Measurements from ENCODE around the gene FGF9. TPM values are rescaled to one million over a fixed set of nuclear protein-coding genes. Genes with fewer than 3 reads are reported as not detected.

Gene FGF9
- total RNA-seq (2014; rRNA removed; shearing (Covaris generic)) = 0.47 TPM in 1 of 2 replicates, not detected in the other
- polyA plus RNA-seq (2015; cell fraction: cytosol; rRNA removed) = not detected in 2 replicates
- polyA plus RNA-seq (2015; cell fraction: nucleus; rRNA removed) = not detected in 2 replicates

- peak; percentile 71 for DNase-seq (ENCODE audit: low read depth)
These were observed at the start of gene FGF9 for GRCh38 chr13:21670883-21671619. FGF9 (plus strand) TSS chr13:21671073; CDS start chr13:21671913, 840 bp downstream.

DNA sequence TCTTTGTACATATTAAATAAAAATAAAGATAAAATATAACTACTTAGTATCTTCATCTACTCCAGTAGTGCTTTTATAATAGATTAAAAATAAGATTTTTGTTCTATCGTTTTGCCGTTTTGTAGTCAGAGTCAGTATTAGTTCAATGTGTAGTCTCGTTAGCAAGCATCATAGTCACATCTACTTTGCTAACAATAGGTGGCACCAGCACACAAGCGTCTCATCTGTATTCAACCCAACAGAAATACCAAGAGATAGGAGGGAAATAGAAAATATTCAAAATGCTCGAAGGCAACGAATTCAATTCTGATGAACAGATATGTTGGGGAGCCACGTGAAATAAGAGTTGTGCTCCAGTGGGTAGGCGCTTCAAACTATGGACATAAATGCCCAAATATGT lies 45.5 kb upstream of the FGF9 start:
- peak; percentile 64 for DNase-seq (ENCODE audit: low read depth)

GRCh38 chr13:21632196-21632595 lies 38.7 kb upstream of the FGF9 start:
- no peak for DNase-seq (ENCODE audit: low read depth)

DNA sequence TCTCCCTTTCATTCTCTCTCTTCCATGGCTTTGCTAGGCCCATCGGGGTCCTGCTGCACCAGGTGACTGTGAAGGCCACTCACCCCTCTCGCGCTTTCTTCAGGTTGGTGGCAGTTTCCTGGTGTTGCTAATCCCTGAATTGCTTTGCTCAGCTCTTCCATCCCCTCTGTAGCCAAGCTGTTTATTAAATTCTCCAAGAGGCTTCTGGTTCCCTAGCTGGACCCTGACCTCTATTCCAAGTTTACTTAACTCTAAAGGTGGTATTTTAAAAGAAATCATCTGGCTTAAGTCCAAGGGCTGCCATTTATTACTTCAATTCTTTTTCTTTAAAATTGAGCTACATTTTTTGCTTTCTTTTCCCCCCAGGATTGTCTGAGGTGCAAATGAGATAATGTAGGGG lies 34.2 kb upstream of the FGF9 start:
- DNase-seq (ENCODE audit: low read depth) = no peak

- peak; percentile 97 for DNase-seq (ENCODE audit: low read depth)
These were observed 33.6 kb upstream of the FGF9 start for GRCh38 chr13:21637296-21637695.

- peak; percentile 24 for DNase-seq (ENCODE audit: low read depth)
These were observed 32.3 kb upstream of the FGF9 start for GRCh38 chr13:21638319-21639282.

DNA sequence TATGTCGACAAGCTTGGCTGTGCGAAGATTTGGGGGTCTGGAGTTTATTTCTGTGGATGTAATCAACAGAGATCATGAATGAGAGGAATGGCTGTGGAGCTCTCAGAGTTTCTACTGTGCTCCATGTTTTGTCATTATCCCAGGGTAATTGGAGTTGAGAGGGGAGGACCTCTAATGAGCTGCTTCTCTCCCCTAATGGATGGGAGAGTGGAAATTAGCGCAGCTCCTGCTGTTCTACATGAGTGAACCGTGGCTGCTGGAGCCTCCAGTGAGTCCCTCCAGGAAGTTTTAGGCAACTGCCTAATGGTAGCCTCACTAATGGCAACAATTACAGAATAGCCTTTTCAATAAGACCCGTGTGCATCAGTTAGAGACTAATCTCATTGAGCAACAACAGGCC lies 31.3 kb upstream of the FGF9 start:
- no peak for DNase-seq (ENCODE audit: low read depth)

DNA sequence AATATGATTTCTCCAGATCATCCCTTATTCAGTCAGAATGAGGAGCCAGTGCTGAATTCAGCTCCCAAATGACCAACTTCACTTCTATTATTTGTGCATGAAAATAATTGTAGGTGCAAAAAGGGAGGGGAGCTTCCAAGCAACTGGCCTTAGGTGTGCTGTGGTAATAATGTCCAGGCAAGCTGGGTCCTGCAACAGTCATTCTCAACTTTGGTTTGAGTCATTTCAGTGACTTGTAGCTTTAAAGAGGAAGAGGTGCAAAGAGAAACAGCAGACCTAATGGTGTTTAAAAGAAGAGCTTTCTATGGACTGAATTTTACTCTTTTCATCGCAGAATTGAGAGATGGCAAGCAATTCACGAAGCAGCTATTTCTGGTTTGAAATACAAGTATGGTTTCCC lies 29.2 kb upstream of the FGF9 start:
- DNase-seq (ENCODE audit: low read depth) = no peak

GRCh38 chr13:21657538-21657937 lies 13.3 kb upstream of the FGF9 start:
- DNase-seq (ENCODE audit: low read depth) = peak; percentile 83

GRCh38 chr13:21659087-21659486 lies 11.8 kb upstream of the FGF9 start:
- no peak for DNase-seq (ENCODE audit: low read depth)

GRCh38 chr13:21661097-21661909 lies 9.6 kb upstream of the FGF9 start:
- DNase-seq (ENCODE audit: low read depth) = no peak

DNA sequence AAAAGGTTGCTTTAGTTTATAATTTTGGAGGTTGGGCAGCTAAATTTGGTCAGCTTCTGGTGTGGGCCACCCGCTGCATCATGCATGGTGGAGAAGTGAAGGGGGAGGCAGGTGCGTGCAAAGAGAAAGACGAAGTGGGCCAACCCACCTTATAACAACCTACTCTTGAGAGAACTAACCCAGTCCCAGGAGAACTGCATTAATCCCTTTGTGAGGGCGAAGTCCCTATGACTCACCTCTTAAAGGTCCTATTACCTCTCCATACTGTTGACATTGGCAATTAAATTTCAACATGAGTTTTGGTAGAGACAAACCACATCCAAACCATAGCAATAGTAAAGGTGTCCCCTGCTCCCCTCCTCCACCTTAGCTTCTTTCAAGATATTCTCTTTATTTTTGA lies 7.7 kb upstream of the FGF9 start:
- peak; percentile 42 for DNase-seq (ENCODE audit: low read depth)

- DNase-seq (ENCODE audit: low read depth) = no peak
These were observed 2.1 kb upstream of the FGF9 start for GRCh38 chr13:21668732-21669275.

- DNase-seq (ENCODE audit: low read depth) = peak; percentile 67
These were observed 629 bp upstream of the FGF9 start for GRCh38 chr13:21670006-21670882.

DNA sequence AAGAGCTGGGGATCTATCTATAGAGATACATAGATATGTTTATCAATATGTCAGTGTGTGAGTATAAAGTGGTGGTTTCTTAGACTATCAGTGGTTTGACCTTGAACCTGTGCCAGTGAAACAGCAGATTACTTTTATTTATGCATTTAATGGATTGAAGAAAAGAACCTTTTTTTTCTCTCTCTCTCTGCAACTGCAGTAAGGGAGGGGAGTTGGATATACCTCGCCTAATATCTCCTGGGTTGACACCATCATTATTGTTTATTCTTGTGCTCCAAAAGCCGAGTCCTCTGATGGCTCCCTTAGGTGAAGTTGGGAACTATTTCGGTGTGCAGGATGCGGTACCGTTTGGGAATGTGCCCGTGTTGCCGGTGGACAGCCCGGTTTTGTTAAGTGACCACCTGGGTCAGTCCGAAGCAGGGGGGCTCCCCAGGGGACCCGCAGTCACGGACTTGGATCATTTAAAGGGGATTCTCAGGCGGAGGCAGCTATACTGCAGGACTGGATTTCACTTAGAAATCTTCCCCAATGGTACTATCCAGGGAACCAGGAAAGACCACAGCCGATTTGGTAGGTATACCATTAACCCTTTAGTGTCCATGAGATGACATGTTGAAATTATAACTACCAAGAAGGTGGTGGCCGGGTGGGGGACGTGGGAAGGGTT lies 880 bp downstream of the FGF9 start:
- no peak for DNase-seq (ENCODE audit: low read depth)

- no peak for DNase-seq (ENCODE audit: low read depth)
These were observed 1.4 kb downstream of the FGF9 start for GRCh38 chr13:21672287-21672680.

DNA sequence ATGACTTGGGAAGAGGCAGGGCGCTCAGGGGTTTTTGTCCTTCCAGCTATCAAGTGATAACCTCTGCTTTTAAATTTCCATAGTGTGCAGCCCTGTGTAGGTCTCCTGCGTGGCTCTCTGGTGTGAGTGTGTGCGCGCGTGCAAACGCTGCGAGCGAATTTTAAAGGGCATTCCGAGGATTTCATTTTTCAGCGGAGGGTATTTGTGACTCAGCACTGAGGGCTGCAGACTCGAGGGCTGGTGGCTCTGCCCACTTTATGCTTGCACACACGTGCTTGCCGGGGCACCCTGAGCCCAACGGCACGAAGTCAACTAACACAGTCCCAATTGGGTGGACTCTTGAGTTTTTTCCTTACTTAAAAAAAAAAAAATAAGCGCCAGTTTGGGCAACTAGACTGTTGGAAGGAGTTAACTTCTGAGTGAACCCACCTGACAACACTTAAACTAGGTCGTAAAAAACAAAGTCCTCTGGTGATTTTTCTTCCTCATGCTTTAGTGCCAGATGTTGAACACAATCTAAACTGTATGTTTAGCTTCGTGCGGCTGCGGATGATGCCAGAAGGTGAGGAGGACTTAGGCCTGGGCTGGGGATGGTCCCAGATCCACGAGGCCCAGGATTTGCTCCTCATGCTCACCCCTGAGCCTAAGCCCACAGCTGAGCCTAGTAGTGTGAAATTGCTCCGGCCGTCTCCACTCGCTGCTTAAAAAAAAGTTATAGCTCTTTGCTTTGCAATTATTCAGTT lies 2.1 kb downstream of the FGF9 start:
- no peak for DNase-seq (ENCODE audit: low read depth)

GRCh38 chr13:21673539-21673788 lies 2.6 kb downstream of the FGF9 start:
- DNase-seq (ENCODE audit: low read depth) = no peak

All from HT1080 (cell line).